ENCODE results near the gene CIB4. TPM values are rescaled to one million over a fixed set of nuclear protein-coding genes. Genes with fewer than 3 reads are reported as not detected.

Gene CIB4
- total RNA-seq, 1 donor from 2014 or later = not detected

Other genes starting within 250 kb of the CIB4 start
- gene DRC1, start 239.4 kb downstream of the CIB4 start, total RNA-seq = 3.7 TPM
- 0.13 TPM for gene OTOF, start 163.2 kb downstream of the CIB4 start, total RNA-seq
- gene KCNK3, start 51.4 kb upstream of the CIB4 start, total RNA-seq = 0.53 TPM
- 27.6 TPM for gene SLC35F6, start 122.9 kb upstream of the CIB4 start, total RNA-seq
- 0.31 TPM for gene CENPA, start 144.7 kb upstream of the CIB4 start, total RNA-seq
- not detected for gene DPYSL5, start 206.8 kb upstream of the CIB4 start, total RNA-seq